Kidney (tissue), 14 donors: ENCODE data around the gene RASSF9. TPM values are rescaled to one million over a fixed set of nuclear protein-coding genes. Genes with fewer than 3 reads are reported as not detected.

Experiments
- DNase-seq, 5 donors: peaks; one replicate each; pipeline ENCODE4 v3.0.0-alpha.2; 2013 to 2020
- FAIRE-seq: peaks from 2 replicates; lab custom pipeline; 2012; peaks lifted over from hg19 to GRCh38; lab: Jason Lieb, UNC
- H3K27ac ChIP-seq, 2 donors: one replicate each; pipeline ENCODE4 v1.7.0; 2013; ENCODE audit warnings: low read depth in 2 of 2, low read length in 2 of 2, inconsistent platforms in 1 of 2
- H3K27me3 ChIP-seq: one replicate; pipeline ENCODE4 v1.7.1; 2013; ENCODE audit warnings: low read length, inconsistent platforms; ENCODE audit not compliant: control insufficient read depth, insufficient read depth
- H3K36me3 ChIP-seq, 3 donors: one replicate each; pipeline versions ENCODE4 v1.7.0 to v1.7.1; 2013; ENCODE audit warnings: low read length in 3 of 3, control low read depth in 1 of 3, inconsistent platforms in 1 of 3; ENCODE audit not compliant: insufficient read depth in 3 of 3, control insufficient read depth in 2 of 3
- H3K4me1 ChIP-seq, 3 donors: one replicate each; pipeline versions ENCODE4 v1.7.0 to v1.7.1; 2013; ENCODE audit warnings: low read length in 3 of 3, inconsistent platforms in 1 of 3, low read depth in 1 of 3; ENCODE audit not compliant: control insufficient read depth in 2 of 3, insufficient read depth in 2 of 3
- H3K4me3 ChIP-seq, 3 donors: one replicate each; pipeline versions ENCODE4 v1.7.0 to v1.8.1; 2013; ENCODE audit warnings: low read length in 3 of 3, control low read depth in 1 of 3, inconsistent platforms in 1 of 3
- H3K9ac ChIP-seq, 3 donors: one replicate each; pipeline versions ENCODE4 v1.7.0 to v1.7.1; 2013; ENCODE audit warnings: low read length in 3 of 3, control low read depth in 1 of 3, inconsistent platforms in 1 of 3
- H3K9me3 ChIP-seq, 3 donors: one replicate each; pipeline versions ENCODE4 v1.7.0 to v1.7.1; 2013; ENCODE audit warnings: low read length in 3 of 3, control low read depth in 1 of 3, inconsistent platforms in 1 of 3; ENCODE audit not compliant: control insufficient read depth in 2 of 3, insufficient read depth in 1 of 3
- intact Hi-C: fragments of 100-400 bp; cut with DNase I; formaldehyde crosslinking; loops from one replicate; pipeline ENCODE4 v1.11.1; 2022
- polyA plus RNA-seq: library from polyadenylated mRNA; stranded (reverse); fragments of 350-450 nt; fragmentation: Illumina TruSeq; extraction: RNeasy Lipid Tissue Mini Kit (QIAGEN cat#74804); gene quantifications from one replicate; pipeline ENCODE4 v1.2.3, GENCODE V29; 2014; ENCODE audit warnings: low read depth, low replicate concordance; ENCODE audit not compliant: insufficient read depth
- total RNA-seq: library from RNA; stranded (reverse); fragmentation: NEBNext Ultra II Directional; extraction: Animal tissue kit (Norgen Biotek cat#: 25700); gene quantifications from one replicate; pipeline ENCODE4 v1.2.1, GENCODE V29; 2021
- TF ChIP-seq, protein P1 (sequence below): IDR thresholded peaks from 3 replicates; pipeline ENCODE4 v1.5.1; 2012; ENCODE audit warnings: mild to moderate bottlenecking, moderate library complexity, borderline replicate concordance; ENCODE audit not compliant: insufficient read depth; ENCODE audit errors: extremely low read depth
- donor health status: control.
- donor health status: control.
- donor health status: control.
- donor health status: control.
- donor health status: control.
- donor health status: DM: yes; HTN: yes; CAD: no.
- donor health status: Normal renal cell carcinoma (clear cell type).

The RASSF9 gene
- total and polyA plus RNA-seq, 2 donors from 2014 or later, result 1.0 to 10.1 TPM

DNA sequence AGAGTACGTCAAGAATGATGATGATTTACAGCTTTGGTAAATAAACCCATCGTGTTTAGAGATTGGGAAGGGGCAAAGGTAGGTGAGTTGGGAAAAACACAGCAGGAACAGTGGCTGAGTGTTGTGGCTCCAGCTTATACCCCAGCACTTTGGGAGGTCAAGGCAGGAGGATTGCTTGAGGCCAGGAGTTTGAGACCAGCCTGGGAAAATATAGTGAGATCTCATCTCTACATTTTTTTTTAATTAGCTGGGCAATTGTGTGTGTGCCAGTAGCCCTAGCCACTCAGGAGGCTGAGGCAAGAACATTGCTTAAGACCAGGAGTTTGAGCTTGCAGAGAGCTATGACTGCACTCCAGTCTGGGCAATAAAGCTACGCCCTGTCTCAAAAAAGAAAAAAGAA, 77.1 kb downstream of the RASSF9 start:
- intact Hi-C loops, result no loop called here
- Histone ChIP-seq H3K9ac (no peak overlapping the region), H3K4me1 (no peaks in the 10 kb centered on the region), H3K9me3 (no peaks in the 10 kb centered on the region), H3K27ac (no peak overlapping the region), H3K27me3 (no peaks in the 10 kb centered on the region), H3K36me3 (no peaks in the 10 kb centered on the region), H3K4me3 (no peak overlapping the region)
- FAIRE-seq, result no peak
- TF ChIP-seq, protein P1, sequence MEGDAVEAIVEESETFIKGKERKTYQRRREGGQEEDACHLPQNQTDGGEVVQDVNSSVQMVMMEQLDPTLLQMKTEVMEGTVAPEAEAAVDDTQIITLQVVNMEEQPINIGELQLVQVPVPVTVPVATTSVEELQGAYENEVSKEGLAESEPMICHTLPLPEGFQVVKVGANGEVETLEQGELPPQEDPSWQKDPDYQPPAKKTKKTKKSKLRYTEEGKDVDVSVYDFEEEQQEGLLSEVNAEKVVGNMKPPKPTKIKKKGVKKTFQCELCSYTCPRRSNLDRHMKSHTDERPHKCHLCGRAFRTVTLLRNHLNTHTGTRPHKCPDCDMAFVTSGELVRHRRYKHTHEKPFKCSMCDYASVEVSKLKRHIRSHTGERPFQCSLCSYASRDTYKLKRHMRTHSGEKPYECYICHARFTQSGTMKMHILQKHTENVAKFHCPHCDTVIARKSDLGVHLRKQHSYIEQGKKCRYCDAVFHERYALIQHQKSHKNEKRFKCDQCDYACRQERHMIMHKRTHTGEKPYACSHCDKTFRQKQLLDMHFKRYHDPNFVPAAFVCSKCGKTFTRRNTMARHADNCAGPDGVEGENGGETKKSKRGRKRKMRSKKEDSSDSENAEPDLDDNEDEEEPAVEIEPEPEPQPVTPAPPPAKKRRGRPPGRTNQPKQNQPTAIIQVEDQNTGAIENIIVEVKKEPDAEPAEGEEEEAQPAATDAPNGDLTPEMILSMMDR, result no peak
- DNase-seq, result no peak

DNA sequence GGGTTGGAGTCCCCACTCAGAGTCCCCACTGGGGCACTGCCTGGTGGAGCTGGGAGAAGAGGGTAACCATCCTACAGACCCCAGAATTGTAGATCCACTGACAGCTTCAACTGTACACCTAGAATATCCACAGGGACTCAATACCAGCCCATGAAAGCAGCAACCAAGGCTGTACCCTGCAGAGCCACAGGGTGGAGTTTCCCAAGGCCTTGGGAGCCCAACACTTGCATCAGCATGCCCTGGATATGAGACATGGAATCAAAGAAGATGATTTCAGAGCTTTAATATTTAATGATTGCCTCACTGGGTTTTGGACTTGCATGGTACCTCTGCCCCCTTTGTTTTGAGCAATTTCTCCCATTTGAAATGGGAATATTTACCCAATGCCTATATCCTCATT, 80.4 kb downstream of the RASSF9 start:
- intact Hi-C loops, result no loop called here
- FAIRE-seq, result no peak

More for the DNA sequence above, 80.4 kb downstream of the RASSF9 start:
- Histone ChIP-seq H3K27me3 (no peaks in the 10 kb centered on the region), H3K4me1 (no peaks in the 10 kb centered on the region), H3K4me3 (no peak overlapping the region), H3K27ac (no peak overlapping the region), H3K9ac (no peak overlapping the region), H3K9me3 (no peaks in the 10 kb centered on the region), H3K36me3 (no peaks in the 10 kb centered on the region)
- TF ChIP-seq, protein P1, result no peak
- no peak for DNase-seq

Other genes starting within 250 kb of the RASSF9 start
- gene NTS, start 37.9 kb upstream of the RASSF9 start, total RNA-seq, result 0.82 TPM
- gene NTS, start 37.9 kb upstream of the RASSF9 start, polyA plus RNA-seq, result 0.54 TPM